Heart right ventricle (tissue), 16 donors: ENCODE results near the gene FAM131C. TPM values are rescaled to one million over a fixed set of nuclear protein-coding genes. Genes with fewer than 3 reads are reported as not detected.

ENCODE experiments used
- ATAC-seq, 8 donors: fragments of 200-7000 bp; cut with Tn5 transposase; one replicate each; pipeline ENCODE4 v1.9.1; 2020; ENCODE audit warnings: mild to moderate bottlenecking in 8 of 8, moderate library complexity in 8 of 8, moderate number of reproducible peaks in 1 of 8
- DNase-seq, 2 donors: peaks; one replicate each; pipeline ENCODE4 v3.0.0-alpha.2; 2020
- H3K27ac ChIP-seq, 10 donors: fragments of 200-600 bp; sonication (generic) in 2 of 10; one replicate each; pipeline versions ENCODE4 v1.5.0 to v1.8.0; 2020 to 2022; ENCODE audit warnings: mild to moderate bottlenecking in 3 of 10
- H3K27me3 ChIP-seq, 7 donors: fragments of 200-600 bp; one replicate each; pipeline ENCODE4 v1.8.0; 2021 to 2022; ENCODE audit warnings: mild to moderate bottlenecking in 2 of 7
- H3K36me3 ChIP-seq, 9 donors: fragments of 200-600 bp; sonication (generic) in 1 of 9; one replicate each; pipeline versions ENCODE4 v1.5.0 to v1.8.0; 2020 to 2022; ENCODE audit warnings: mild to moderate bottlenecking in 2 of 9
- H3K4me1 ChIP-seq, 9 donors: fragments of 200-600 bp; sonication (generic) in 1 of 9; one replicate each; pipeline versions ENCODE4 v1.5.0 to v1.8.0; 2020 to 2022; ENCODE audit warnings: mild to moderate bottlenecking in 4 of 9
- H3K4me3 ChIP-seq, 10 donors: fragments of 200-600 bp; sonication (generic) in 2 of 10; one replicate each; pipeline versions ENCODE4 v1.5.0 to v1.8.0; 2020 to 2022; ENCODE audit warnings: mild to moderate bottlenecking in 7 of 10, moderate library complexity in 2 of 10
- H3K9me3 ChIP-seq, 11 donors: fragments of 200-600 bp in 10 of 11; sonication (generic) in 2 of 11; one replicate each; pipeline versions ENCODE4 v1.5.0 to v1.8.0; 2013 to 2022; ENCODE audit warnings: mild to moderate bottlenecking in 2 of 11, control low read depth in 1 of 11, moderate library complexity in 1 of 11
- WGBS, 2 donors: extraction: QIAGEN DNeasy Blood & Tissue Kit; methylation state at CpG; one replicate each; pipeline ENCODE4 v1.1.7; 2013; ENCODE audit warnings: inconsistent platforms in 1 of 2; 5-methylcytosine and 5-hydroxymethylcytosine counted together
- intact Hi-C, 10 donors: fragments of 100-400 bp; cut with DNase I; formaldehyde crosslinking; loops; one replicate each; pipeline versions ENCODE4 v1.11.1 to v1.14.2; 2022
- polyA plus RNA-seq, 2 donors: library from polyadenylated mRNA; stranded (reverse); fragments of 200-250 nt; gene quantifications; one replicate each; pipeline ENCODE4 v1.2.3, GENCODE V29; 2013
- total RNA-seq, 10 donors: library from RNA; stranded (reverse); fragmentation: NEBNext Ultra II Directional in 3 of 10; extraction: Animal tissue kit (Norgen Biotek cat#: 25700) in 3 of 10; gene quantifications; one replicate each; pipeline versions ENCODE4 v1.2.1 to v1.2.4, GENCODE V29; 2021 to 2023
- TF ChIP-seq, protein P1 (sequence below), 9 donors: fragments of 200-600 bp; sonication (generic) in 2 of 9; IDR thresholded peaks; one replicate each; pipeline versions ENCODE4 v1.5.0 to v1.8.0; 2021 to 2022; ENCODE audit warnings: antibody characterized with exemption in 9 of 9, mild to moderate bottlenecking in 5 of 9, moderate library complexity in 1 of 9
- donor health status: Arrhythmogenic right ventricular cardiomyopathy.
- donor health status: ischemic (EF 13 %, LVEDD 7.1; RV severe dilation, severe dysfunction).
- donor health status: healthy with polysubstance abuse.
- donor health status: DM: no; HTN: yes; CAD: no.
- donor health status: DM: no; HTN: no; CAD: no.
- donor health status: ischemic (EF 25% LVEDD 6.9; RV normal size, moderate dysfunction).
- donor health status: ischemic (EF 25% LVEDD 5.7; RV mildly dilated, moderate dysfunction).
- donor health status: healthy.
- donor health status: DM: yes; HTN: yes; CAD: no.
- donor health status: Ischemic cardiomyopathy.
- donor health status: ischemic (EF 35%, LVEDD 5.7; RV mildly dilated, moderate dysfunction).
- donor health status: nonischemic (EF 11% LVEDD 7.7; RV severe dilation, severe dysfunction).
- donor health status: DM: yes; HTN: yes; CAD: no.
- donor health status: PGD.
- donor health status: ischemic (EF 29% LVEDD 5.4; RV normal size, mild dysfunction).
- donor health status: nonischemic (EF 23%, LVEDD 6.1; RV moderate dilation, normal function).

Gene FAM131C
- total and polyA plus RNA-seq, 12 donors = 0.72 to 11.8 (median 2.4) TPM

DNA sequence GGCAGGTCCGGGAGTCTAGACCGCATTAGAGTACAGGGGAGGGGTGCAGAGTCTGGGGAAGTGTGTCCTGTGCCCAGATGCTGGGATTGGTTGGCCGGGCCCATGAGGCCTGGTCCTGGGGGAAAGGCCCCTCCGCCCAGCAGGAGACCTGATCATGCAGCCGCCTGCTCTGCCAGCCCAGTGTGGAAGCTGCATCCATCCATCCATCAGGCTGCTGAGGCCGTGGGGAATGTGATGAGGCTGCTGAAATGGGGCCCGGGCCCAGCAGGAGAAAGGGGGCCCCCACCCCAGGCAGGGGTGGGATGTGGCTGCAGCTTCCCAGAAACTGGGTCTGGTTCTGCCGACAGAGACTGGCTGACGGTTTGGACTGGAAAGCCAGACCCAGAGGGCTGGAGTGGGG, 45.3 kb upstream of the FAM131C start:
- intact Hi-C loops = no loop called here
- TF ChIP-seq, protein P1, sequence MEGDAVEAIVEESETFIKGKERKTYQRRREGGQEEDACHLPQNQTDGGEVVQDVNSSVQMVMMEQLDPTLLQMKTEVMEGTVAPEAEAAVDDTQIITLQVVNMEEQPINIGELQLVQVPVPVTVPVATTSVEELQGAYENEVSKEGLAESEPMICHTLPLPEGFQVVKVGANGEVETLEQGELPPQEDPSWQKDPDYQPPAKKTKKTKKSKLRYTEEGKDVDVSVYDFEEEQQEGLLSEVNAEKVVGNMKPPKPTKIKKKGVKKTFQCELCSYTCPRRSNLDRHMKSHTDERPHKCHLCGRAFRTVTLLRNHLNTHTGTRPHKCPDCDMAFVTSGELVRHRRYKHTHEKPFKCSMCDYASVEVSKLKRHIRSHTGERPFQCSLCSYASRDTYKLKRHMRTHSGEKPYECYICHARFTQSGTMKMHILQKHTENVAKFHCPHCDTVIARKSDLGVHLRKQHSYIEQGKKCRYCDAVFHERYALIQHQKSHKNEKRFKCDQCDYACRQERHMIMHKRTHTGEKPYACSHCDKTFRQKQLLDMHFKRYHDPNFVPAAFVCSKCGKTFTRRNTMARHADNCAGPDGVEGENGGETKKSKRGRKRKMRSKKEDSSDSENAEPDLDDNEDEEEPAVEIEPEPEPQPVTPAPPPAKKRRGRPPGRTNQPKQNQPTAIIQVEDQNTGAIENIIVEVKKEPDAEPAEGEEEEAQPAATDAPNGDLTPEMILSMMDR (IDR thresholded peaks at IDR 0.05) = no peak
- Histone ChIP-seq H3K27ac (no peak overlapping the region), H3K4me3 (no peak overlapping the region), H3K4me1 (peaks cover 0 to 16% (median 0%) of the 10 kb centered on the region in 9 donors), H3K27me3 (no peaks in the 10 kb centered on the region), H3K9me3 (no peaks in the 10 kb centered on the region), H3K36me3 (peaks cover 0 to 11% (median 4%) of the 10 kb centered on the region in 9 donors)
- 73 to 82% methylated on average over 9 of the region's 9 CpGs for WGBS, 2 donors
- ATAC-seq = no peak
- no peak for DNase-seq

- Histone ChIP-seq H3K9me3 (no peaks in the 10 kb centered on the region), H3K27ac (no peak overlapping the region), H3K27me3 (no peaks in the 10 kb centered on the region), H3K4me3 (no peak overlapping the region), H3K4me1 (peaks cover 0 to 12% (median 4%) of the 10 kb centered on the region in 9 donors), H3K36me3 (peaks cover 0 to 3% (median 0%) of the 10 kb centered on the region in 9 donors)
- WGBS, 2 donors = 94 to 98% methylated on average over 8 of the region's 8 CpGs
- TF ChIP-seq, protein P1 (IDR thresholded peaks at IDR 0.05) = no peak
- DNase-seq = no peak
- ATAC-seq = no peak
- intact Hi-C loops = no loop called here
Measured at GRCh38 chr1:16117936-16118335, 44.5 kb upstream of the FAM131C start.

DNA sequence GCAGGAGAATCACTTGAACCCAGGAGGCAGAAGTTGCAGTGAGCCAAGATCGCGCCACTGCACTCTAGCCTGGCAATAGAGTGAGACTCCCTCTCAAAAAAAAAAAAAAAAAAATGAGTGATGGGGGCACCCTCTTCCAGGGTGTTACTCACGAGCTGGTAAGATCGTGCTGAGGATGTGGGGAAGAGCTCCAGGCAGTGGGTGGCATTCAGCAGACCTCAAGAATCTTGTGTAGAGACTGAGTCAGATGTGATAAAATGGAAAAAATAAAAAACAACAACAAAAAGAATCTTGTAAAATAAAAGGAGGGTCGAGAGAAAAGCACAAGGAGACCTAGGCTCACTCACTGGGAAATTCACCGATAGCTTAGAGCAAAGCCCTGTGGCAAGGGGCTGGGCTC, 43.9 kb upstream of the FAM131C start:
- Histone ChIP-seq H3K9me3 (no peaks in the 10 kb centered on the region), H3K4me1 (peaks cover 0 to 12% (median 8%) of the 10 kb centered on the region in 9 donors), H3K36me3 (no peaks in the 10 kb centered on the region), H3K27me3 (no peaks in the 10 kb centered on the region), H3K4me3 (no peak overlapping the region), H3K27ac (no peak overlapping the region)
- TF ChIP-seq, protein P1 (IDR thresholded peaks at IDR 0.05) = no peak
- no peak for ATAC-seq
- no peak for DNase-seq
- intact Hi-C loops = no loop called here
- 93% methylated on average over 6 of the region's 6 CpGs for WGBS, 2 donors

- Histone ChIP-seq H3K36me3 (no peaks in the 10 kb centered on the region), H3K27ac (no peak overlapping the region), H3K27me3 (no peaks in the 10 kb centered on the region), H3K4me3 (no peak overlapping the region), H3K9me3 (no peaks in the 10 kb centered on the region), H3K4me1 (peaks cover 0 to 17% (median 13%) of the 10 kb centered on the region in 9 donors)
- DNase-seq (no peak), ATAC-seq (no peak)
- intact Hi-C loops = no loop called here
- 84 to 90% methylated on average over 8 of the region's 8 CpGs for WGBS, 2 donors
- TF ChIP-seq, protein P1 (IDR thresholded peaks at IDR 0.05) = no peak
Measured at GRCh38 chr1:16116625-16117024, 43.2 kb upstream of the FAM131C start.
